Vagina (tissue), 2 donors: ENCODE results near the gene CMSS1. TPM values are rescaled to one million over a fixed set of nuclear protein-coding genes. Genes with fewer than 3 reads are reported as not detected.

Experiments
- DNase-seq, 2 donors: peaks; one replicate each; pipeline ENCODE4 v3.0.0-alpha.2; 2017; ENCODE audit errors: extremely low spot score in 2 of 2
- H3K27ac ChIP-seq: fragments of 200-600 bp; sonication (generic); one replicate; pipeline ENCODE4 v1.5.1; 2019
- H3K27me3 ChIP-seq: fragments of 200-600 bp; sonication (generic); one replicate; pipeline ENCODE4 v1.5.1; 2019
- H3K36me3 ChIP-seq, 2 donors: fragments of 200-600 bp; sonication (generic); one replicate each; pipeline ENCODE4 v1.5.1; 2017 to 2019
- H3K4me1 ChIP-seq: fragments of 200-600 bp; sonication (generic); one replicate; pipeline ENCODE4 v1.5.1; 2019
- H3K4me3 ChIP-seq, 2 donors: fragments of 200-600 bp; sonication (generic); 1 replicate in 1 of 2; 2 replicates in 1 of 2; pipeline ENCODE4 v1.5.1; 2016 to 2019
- H3K9me3 ChIP-seq: fragments of 200-600 bp; sonication (generic); one replicate; pipeline ENCODE4 v1.5.1; 2019
- POLR2A ChIP-seq, 2 donors: fragments of 450-650 bp; IDR thresholded peaks; one replicate each; pipeline ENCODE4 v1.6.1; 2017; ENCODE audit warnings: antibody characterized with exemption in 2 of 2, mild to moderate bottlenecking in 2 of 2, moderate library complexity in 2 of 2
- POLR2AphosphoS5 ChIP-seq, 2 donors: sonication (generic); formaldehyde crosslinking; IDR thresholded peaks; one replicate each; pipeline ENCODE4 v1.9.0; 2017; ENCODE audit warnings: antibody characterized with exemption in 2 of 2, mild to moderate bottlenecking in 2 of 2, low read depth in 1 of 2; ENCODE audit not compliant: insufficient read depth in 1 of 2
- intact Hi-C: fragments of 100-400 bp; cut with DNase I; formaldehyde crosslinking; loops from one replicate; pipeline ENCODE4 v1.15.1; 2023
- total RNA-seq: library from RNA; depleted of rRNA; stranded (reverse); fragments of >200 nt; gene quantifications from one replicate; pipeline ENCODE4 v1.2.3, GENCODE V29; 2016
- TF ChIP-seq, protein P1 (sequence below), 3 experiments: fragments of 450-650 bp in 2 of 3; fragments of 200-600 bp in 1 of 3; sonication (generic) in 1 of 3; IDR thresholded peaks; one replicate each; pipeline ENCODE4 v1.5.1; 2017 to 2019; ENCODE audit warnings: antibody characterized with exemption in 3 of 3, mild to moderate bottlenecking in 2 of 3, moderate library complexity in 2 of 3

Gene CMSS1
- total RNA-seq, 1 donor from 2014 or later, result 21.4 TPM

- no peak overlapping the region for H3K4me3 ChIP-seq
- intact Hi-C loops, result no loop called here
- peaks cover 31% of the 10 kb centered on the region for H3K4me1 ChIP-seq
- H3K9me3 ChIP-seq, result no peaks in the 10 kb centered on the region
- no peak for DNase-seq
- TF ChIP-seq POLR2AphosphoS5 (IDR thresholded peaks at IDR 0.05; ENCODE audit: insufficient read depth in 1 of 2, low read depth in 1 of 2) (no peak), POLR2A (IDR thresholded peaks at IDR 0.05) (no peak)
- TF ChIP-seq, protein P1, sequence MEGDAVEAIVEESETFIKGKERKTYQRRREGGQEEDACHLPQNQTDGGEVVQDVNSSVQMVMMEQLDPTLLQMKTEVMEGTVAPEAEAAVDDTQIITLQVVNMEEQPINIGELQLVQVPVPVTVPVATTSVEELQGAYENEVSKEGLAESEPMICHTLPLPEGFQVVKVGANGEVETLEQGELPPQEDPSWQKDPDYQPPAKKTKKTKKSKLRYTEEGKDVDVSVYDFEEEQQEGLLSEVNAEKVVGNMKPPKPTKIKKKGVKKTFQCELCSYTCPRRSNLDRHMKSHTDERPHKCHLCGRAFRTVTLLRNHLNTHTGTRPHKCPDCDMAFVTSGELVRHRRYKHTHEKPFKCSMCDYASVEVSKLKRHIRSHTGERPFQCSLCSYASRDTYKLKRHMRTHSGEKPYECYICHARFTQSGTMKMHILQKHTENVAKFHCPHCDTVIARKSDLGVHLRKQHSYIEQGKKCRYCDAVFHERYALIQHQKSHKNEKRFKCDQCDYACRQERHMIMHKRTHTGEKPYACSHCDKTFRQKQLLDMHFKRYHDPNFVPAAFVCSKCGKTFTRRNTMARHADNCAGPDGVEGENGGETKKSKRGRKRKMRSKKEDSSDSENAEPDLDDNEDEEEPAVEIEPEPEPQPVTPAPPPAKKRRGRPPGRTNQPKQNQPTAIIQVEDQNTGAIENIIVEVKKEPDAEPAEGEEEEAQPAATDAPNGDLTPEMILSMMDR (IDR thresholded peaks at IDR 0.05), result no peak
- no peaks in the 10 kb centered on the region for H3K27me3 ChIP-seq
- no peaks in the 10 kb centered on the region for H3K36me3 ChIP-seq
- peak overlapping the region; percentile 14 for H3K27ac ChIP-seq
These were observed 82.6 kb downstream of the CMSS1 start for GRCh38 chr3:99900248-99900647.

DNA sequence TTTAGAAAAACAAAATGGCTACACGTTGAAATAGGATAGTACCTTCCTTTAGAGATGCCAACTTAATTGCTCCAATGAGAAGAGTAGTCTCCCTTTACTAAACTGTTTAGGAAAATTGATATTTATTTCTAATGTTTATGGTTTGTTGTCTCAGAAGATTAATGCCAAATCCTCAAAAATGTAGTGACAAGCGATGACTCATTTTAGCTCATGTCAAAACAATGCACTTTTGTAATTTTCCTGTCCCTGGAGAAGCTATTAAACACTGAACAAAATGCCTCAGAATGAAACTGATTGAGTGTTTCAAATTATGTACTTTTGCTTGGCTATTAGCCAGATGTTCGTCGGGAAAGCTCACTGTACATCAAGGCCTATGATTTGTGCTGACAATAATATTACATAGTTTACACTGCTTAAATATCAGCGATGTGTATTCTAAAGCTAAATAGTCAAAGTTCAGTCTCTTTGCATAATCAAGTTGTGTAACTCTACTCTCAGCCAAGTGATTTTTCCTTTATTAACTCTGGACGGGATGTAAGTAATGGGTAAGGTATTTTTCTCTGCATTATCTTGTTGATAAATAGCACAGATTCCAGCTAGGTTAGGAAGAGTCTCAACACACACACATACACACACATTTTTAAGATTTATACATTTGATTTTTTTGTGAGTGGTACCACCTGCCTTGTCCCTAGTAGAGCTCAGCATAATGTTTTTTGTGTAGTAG is 83.7 kb downstream of the CMSS1 start:
- H3K27ac ChIP-seq, result peak overlapping the region; percentile 14
- DNase-seq, result no peak
- no peaks in the 10 kb centered on the region for H3K36me3 ChIP-seq
- H3K4me3 ChIP-seq, result no peak overlapping the region
- intact Hi-C loops, result no loop called here
- peaks cover 27% of the 10 kb centered on the region for H3K4me1 ChIP-seq
- no peaks in the 10 kb centered on the region for H3K9me3 ChIP-seq
- no peak for TF ChIP-seq POLR2A (IDR thresholded peaks at IDR 0.05)
- TF ChIP-seq POLR2AphosphoS5 (IDR thresholded peaks at IDR 0.05; ENCODE audit: insufficient read depth in 1 of 2, low read depth in 1 of 2), result peak; percentile 52 to 74
- H3K27me3 ChIP-seq, result no peaks in the 10 kb centered on the region

GRCh38 chr3:99902091-99902490 is 84.4 kb downstream of the CMSS1 start:
- Histone ChIP-seq H3K4me3 (no peak overlapping the region), H3K27ac (peak overlapping the region; percentile 11), H3K9me3 (no peaks in the 10 kb centered on the region), H3K4me1 (peaks cover 27% of the 10 kb centered on the region), H3K27me3 (no peaks in the 10 kb centered on the region), H3K36me3 (no peaks in the 10 kb centered on the region)
- no peak for DNase-seq
- TF ChIP-seq, protein P1 (IDR thresholded peaks at IDR 0.05), result no peak
- no peak for TF ChIP-seq POLR2A (IDR thresholded peaks at IDR 0.05)
- no peak for TF ChIP-seq POLR2AphosphoS5 (IDR thresholded peaks at IDR 0.05; ENCODE audit: insufficient read depth in 1 of 2, low read depth in 1 of 2)
- intact Hi-C loops, result no loop called here

GRCh38 chr3:99903869-99904268 is 86.2 kb downstream of the CMSS1 start:
- Histone ChIP-seq H3K9me3 (no peaks in the 10 kb centered on the region), H3K27ac (no peak overlapping the region), H3K4me3 (no peak overlapping the region), H3K4me1 (peaks cover 27% of the 10 kb centered on the region), H3K27me3 (no peaks in the 10 kb centered on the region), H3K36me3 (no peaks in the 10 kb centered on the region)
- TF ChIP-seq, protein P1 (IDR thresholded peaks at IDR 0.05), result no peak
- TF ChIP-seq POLR2AphosphoS5 (IDR thresholded peaks at IDR 0.05; ENCODE audit: insufficient read depth in 1 of 2, low read depth in 1 of 2), result no peak
- TF ChIP-seq POLR2A (IDR thresholded peaks at IDR 0.05), result no peak
- DNase-seq, result no peak
- intact Hi-C loops, result no loop called here

DNA sequence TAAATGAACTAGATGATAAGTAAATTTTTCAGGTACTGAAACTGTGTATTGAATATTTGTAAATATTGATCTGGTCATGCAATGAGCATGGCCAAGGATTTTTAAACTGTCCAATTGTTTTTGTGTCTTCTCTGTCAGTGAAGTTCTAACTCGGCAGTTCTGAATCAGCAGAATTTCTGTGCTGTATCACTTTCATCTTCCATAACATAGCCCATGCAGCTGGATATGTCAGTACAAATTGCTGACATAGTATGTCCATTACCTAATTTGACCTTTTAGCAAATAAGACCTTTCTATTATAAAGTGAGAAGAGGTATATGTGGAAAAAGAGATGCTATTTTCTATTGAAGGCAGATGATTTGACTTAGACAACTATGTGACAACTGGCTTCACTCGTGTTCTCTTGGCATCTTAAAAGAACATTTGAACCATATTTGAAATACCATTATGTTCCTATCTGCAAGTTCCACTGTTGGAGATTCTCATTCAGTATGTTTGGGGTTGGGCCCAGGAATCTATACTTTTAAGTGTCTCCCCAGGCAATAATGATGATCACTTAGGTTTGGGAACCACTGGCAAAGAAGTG is 90.4 kb downstream of the CMSS1 start:
- DNase-seq, result no peak
- Histone ChIP-seq H3K9me3 (no peaks in the 10 kb centered on the region), H3K27me3 (no peaks in the 10 kb centered on the region), H3K36me3 (no peaks in the 10 kb centered on the region), H3K4me1 (peaks cover 9% of the 10 kb centered on the region), H3K27ac (no peak overlapping the region), H3K4me3 (no peak overlapping the region)
- intact Hi-C loops, result no loop called here
- TF ChIP-seq POLR2AphosphoS5 (IDR thresholded peaks at IDR 0.05; ENCODE audit: insufficient read depth in 1 of 2, low read depth in 1 of 2) (no peak), POLR2A (IDR thresholded peaks at IDR 0.05) (no peak)
- TF ChIP-seq, protein P1 (IDR thresholded peaks at IDR 0.05), result no peak
